Caco-2 (cell line): ENCODE results near the gene TBXAS1. TPM values are rescaled to one million over a fixed set of nuclear protein-coding genes. Genes with fewer than 3 reads are reported as not detected.

Experiments
- BruUV-seq: library from RNA; stranded (reverse); fragments of 400-500 nt; replicated peaks from 2 replicates; lab custom pipeline; 2021; lab: Mats Ljungman, UMichigan
- CTCF ChIA-PET: fragments of 300-600 bp; sonication (Branson Sonifier 250); formaldehyde crosslinking; loops from one replicate; lab custom pipeline; 2022; ENCODE audit warnings: antibody characterized with exemption; lab: Charles Lee
- POLR2A ChIA-PET: fragments of 300-600 bp; sonication (Branson Sonifier 250); formaldehyde crosslinking; loops from one replicate; lab custom pipeline; 2022; ENCODE audit warnings: antibody characterized with exemption; lab: Charles Lee
- DNase-seq, 2 experiments: peaks; one replicate each; pipeline versions ENCODE4 v3.0.0 to v3.0.0-alpha.2; 2020 to 2022
- H3K27me3 ChIP-seq: replicated peaks from 2 replicates; pipeline ENCODE4 v1.6.0; 2011; ENCODE audit warnings: low read length; ENCODE audit not compliant: control insufficient read depth, insufficient read depth
- H3K36me3 ChIP-seq: 2 replicates; pipeline ENCODE4 v1.5.1; 2011; ENCODE audit warnings: low read length; ENCODE audit not compliant: control insufficient read depth, insufficient read depth
- H3K4me1 ChIP-seq: fragments of 250-450 bp; sonication (Bioruptor Pico); 2 replicates; pipeline ENCODE4 v1.5.1; 2020; ENCODE audit warnings: mild to moderate bottlenecking
- H3K4me3 ChIP-seq: 2 replicates; pipeline ENCODE4 v1.5.1; 2011; ENCODE audit warnings: low read depth, mild to moderate bottlenecking, control low read depth, low read length
- H3K9me3 ChIP-seq: fragments of 250-450 bp; sonication (Bioruptor Pico); 2 replicates; pipeline ENCODE4 v1.5.1; 2020; ENCODE audit warnings: mild to moderate bottlenecking, moderate library complexity
- H3K27ac Mint-ChIP-seq: one replicate; pipeline ENCODE4 v1.8.0; 2022; ENCODE audit warnings: mixed read lengths; ENCODE audit not compliant: unreplicated experiment
- H3K27me3 Mint-ChIP-seq: one replicate; pipeline ENCODE4 v1.8.0; 2022; ENCODE audit warnings: mixed read lengths; ENCODE audit not compliant: insufficient read depth, unreplicated experiment
- H3K36me3 Mint-ChIP-seq: one replicate; pipeline ENCODE4 v1.8.0; 2022; ENCODE audit warnings: mild to moderate bottlenecking, mixed read lengths; ENCODE audit not compliant: insufficient read depth, unreplicated experiment
- H3K4me1 Mint-ChIP-seq: one replicate; pipeline ENCODE4 v1.8.0; 2022; ENCODE audit warnings: low read depth, mixed read lengths; ENCODE audit not compliant: unreplicated experiment
- H3K4me3 Mint-ChIP-seq: one replicate; pipeline ENCODE4 v1.8.0; 2022; ENCODE audit warnings: mild to moderate bottlenecking, moderate library complexity, mixed read lengths; ENCODE audit not compliant: unreplicated experiment
- H3K9me3 Mint-ChIP-seq: one replicate; pipeline ENCODE4 v1.8.0; 2022; ENCODE audit warnings: mixed read lengths; ENCODE audit not compliant: unreplicated experiment
- CTCF ChIP-seq, 2 experiments: fragments of 200-600 bp in 1 of 2; IDR thresholded peaks; 1 replicate in 1 of 2; 2 replicates in 1 of 2; pipeline versions ENCODE4 v1.5.1 to v1.8.0; 2011 to 2022; ENCODE audit warnings: antibody characterized with exemption in 1 of 2, control low read depth in 1 of 2, inconsistent platforms in 1 of 2, low read depth in 1 of 2, low read length in 1 of 2, mild to moderate bottlenecking in 1 of 2, moderate library complexity in 1 of 2; ENCODE audit not compliant: insufficient read depth in 1 of 2, severe bottlenecking in 1 of 2, unreplicated experiment in 1 of 2
- intact Hi-C: fragments of 100-400 bp; cut with micrococcal nuclease; formaldehyde crosslinking; loops from one replicate; pipeline ENCODE4 v1.10.0; 2022; ENCODE audit not compliant: unreplicated experiment
- total RNA-seq: library from RNA; stranded (reverse); gene quantifications from 2 replicates; pipeline ENCODE4 v1.2.3, GENCODE V29; 2022

The TBXAS1 gene
- total RNA-seq, 1 experiment from 2014 or later = 1.6 TPM

GRCh38 chr7:139973101-139974050 is 144.3 kb downstream of the TBXAS1 start:
- ChIA-PET CTCF (interaction anchor here (0.8 kb wide), 1 partner anchor 14 kb away, joined by 3 read pairs; no protein-coding TSS in a partner anchor), POLR2A (no interaction called here)
- no TSS peak for BruUV-seq

GRCh38 chr7:139974179-139974811 is 145.2 kb downstream of the TBXAS1 start:
- no peak overlapping the region for H3K4me3 ChIP-seq
- H3K27me3 ChIP-seq = no peaks in the 10 kb centered on the region; the same call in 1 of the 2 replicates
- no TSS peak for BruUV-seq
- ChIA-PET POLR2A (no interaction called here), CTCF (no interaction called here)
- H3K9me3 ChIP-seq = no peaks in the 10 kb centered on the region
- Mint-ChIP-seq H3K27me3 (peaks cover 13% of the 10 kb centered on the region), H3K4me1 (no peaks in the 10 kb centered on the region), H3K4me3 (no peak overlapping the region), H3K9me3 (no peaks in the 10 kb centered on the region), H3K27ac (no peak overlapping the region), H3K36me3 (no peaks in the 10 kb centered on the region)
- H3K4me1 ChIP-seq = no peaks in the 10 kb centered on the region
- no peak for TF ChIP-seq CTCF (IDR thresholded peaks at IDR 0.05; ENCODE audit: insufficient read depth in 1 of 2, low read depth in 1 of 2, low read length in 1 of 2, severe bottlenecking in 1 of 2, unreplicated experiment in 1 of 2)
- intact Hi-C loops = no loop called here
- DNase-seq = no peak
- no peaks in the 10 kb centered on the region for H3K36me3 ChIP-seq

More at GRCh38 chr7:139973101-139974050, 144.3 kb downstream of the TBXAS1 start:
- Mint-ChIP-seq H3K27ac (no peak overlapping the region), H3K36me3 (no peaks in the 10 kb centered on the region), H3K4me1 (no peaks in the 10 kb centered on the region), H3K27me3 (peaks cover 13% of the 10 kb centered on the region), H3K9me3 (no peaks in the 10 kb centered on the region), H3K4me3 (no peak overlapping the region)
- H3K9me3 ChIP-seq = no peaks in the 10 kb centered on the region
- no peaks in the 10 kb centered on the region for H3K4me1 ChIP-seq
- no peaks in the 10 kb centered on the region; the same call in 1 of the 2 replicates for H3K27me3 ChIP-seq
- intact Hi-C loops = no loop called here
- no peak for DNase-seq
- H3K36me3 ChIP-seq = no peaks in the 10 kb centered on the region
- H3K4me3 ChIP-seq = no peak overlapping the region
- no peak for TF ChIP-seq CTCF (IDR thresholded peaks at IDR 0.05; ENCODE audit: insufficient read depth in 1 of 2, low read depth in 1 of 2, low read length in 1 of 2, severe bottlenecking in 1 of 2, unreplicated experiment in 1 of 2)

GRCh38 chr7:139976055-139976837 is 147.2 kb downstream of the TBXAS1 start:
- Mint-ChIP-seq H3K27me3 (peaks cover 9% of the 10 kb centered on the region), H3K36me3 (no peaks in the 10 kb centered on the region), H3K9me3 (no peaks in the 10 kb centered on the region), H3K4me3 (no peak overlapping the region), H3K27ac (no peak overlapping the region), H3K4me1 (no peaks in the 10 kb centered on the region)
- TF ChIP-seq CTCF (IDR thresholded peaks at IDR 0.05; ENCODE audit: insufficient read depth in 1 of 2, low read depth in 1 of 2, low read length in 1 of 2, severe bottlenecking in 1 of 2, unreplicated experiment in 1 of 2) = no peak
- H3K4me1 ChIP-seq = no peaks in the 10 kb centered on the region
- DNase-seq = no peak
- H3K4me3 ChIP-seq = no peak overlapping the region
- no TSS peak for BruUV-seq
- no peaks in the 10 kb centered on the region for H3K36me3 ChIP-seq
- intact Hi-C loops = no loop called here
- ChIA-PET CTCF (no interaction called here), POLR2A (no interaction called here)
- H3K9me3 ChIP-seq = no peaks in the 10 kb centered on the region
- H3K27me3 ChIP-seq = no peaks in the 10 kb centered on the region; the same call in 1 of the 2 replicates
